HepG2 (cell line): Measurements from ENCODE around the gene ESRP2. TPM values are rescaled to one million over a fixed set of nuclear protein-coding genes. Genes with fewer than 3 reads are reported as not detected.
A peak's percentile ranks its signal among the peaks of the same experiment; 100 is the strongest.

Experiments used
- ADNP ChIP-seq: sonication (generic); formaldehyde crosslinking; IDR thresholded peaks from 2 replicates; pipeline ENCODE4 v1.4.0; 2020; ENCODE audit warnings: missing genetic modification reagents
- ATRX ChIP-seq: sonication (generic); formaldehyde crosslinking; IDR thresholded peaks from 2 replicates; pipeline ENCODE4 v1.4.0; 2020; ENCODE audit warnings: missing genetic modification reagents, borderline replicate concordance
- CC2D1A ChIP-seq: sonication (generic); formaldehyde crosslinking; IDR thresholded peaks from 2 replicates; pipeline ENCODE4 v1.8.1; 2023; ENCODE audit warnings: mild to moderate bottlenecking, missing genetic modification reagents
- DMAP1 ChIP-seq: IDR thresholded peaks from 2 replicates; pipeline ENCODE4 v1.6.1; 2016
- EEA1 ChIP-seq: sonication (generic); formaldehyde crosslinking; IDR thresholded peaks from 2 replicates; pipeline ENCODE4 v1.5.1; 2020; ENCODE audit warnings: mild to moderate bottlenecking, missing genetic modification reagents, borderline replicate concordance
- KDM3A ChIP-seq: IDR thresholded peaks from 2 replicates; pipeline ENCODE4 v1.6.1; 2018; ENCODE audit warnings: low read depth, missing compliant biosample characterization
- MXD4 ChIP-seq: IDR thresholded peaks from 2 replicates; pipeline ENCODE4 v1.6.1; 2016; ENCODE audit warnings: mild to moderate bottlenecking, missing biosample characterization, missing genetic modification reagents
- NFKBIZ ChIP-seq: IDR thresholded peaks from 2 replicates; pipeline ENCODE4 v1.6.1; 2018; ENCODE audit warnings: missing genetic modification reagents, missing compliant biosample characterization
- PHF21A ChIP-seq: sonication (generic); formaldehyde crosslinking; IDR thresholded peaks from 2 replicates; pipeline ENCODE4 v1.5.0; 2020; ENCODE audit warnings: mild to moderate bottlenecking, missing genetic modification reagents
- POGZ ChIP-seq: sonication (generic); formaldehyde crosslinking; IDR thresholded peaks from 2 replicates; pipeline ENCODE4 v1.4.0; 2020; ENCODE audit warnings: mild to moderate bottlenecking, missing genetic modification reagents
- RAD51 ChIP-seq: fragments of 450-650 bp; IDR thresholded peaks from 2 replicates; pipeline ENCODE4 v1.6.1; 2016; ENCODE audit warnings: borderline replicate concordance
- RXRA ChIP-seq: sonication (generic); formaldehyde crosslinking; IDR thresholded peaks from 2 replicates; pipeline ENCODE4 v1.5.1; 2020; ENCODE audit warnings: missing genetic modification reagents
- SOX5 ChIP-seq: IDR thresholded peaks from 2 replicates; pipeline ENCODE4 v1.6.1; 2016; ENCODE audit warnings: borderline replicate concordance
- TBX2 ChIP-seq: sonication (generic); formaldehyde crosslinking; IDR thresholded peaks from 2 replicates; pipeline ENCODE4 v1.5.0; 2020; ENCODE audit warnings: missing genetic modification reagents, mild to moderate bottlenecking, borderline replicate concordance
- TOE1 ChIP-seq: sonication (generic); formaldehyde crosslinking; IDR thresholded peaks from 2 replicates; pipeline ENCODE4 v1.4.0; 2020; ENCODE audit warnings: mild to moderate bottlenecking, missing genetic modification reagents
- U2AF2 ChIP-seq: fragments of 200-400 bp; formaldehyde crosslinking; IDR thresholded peaks from 2 replicates; pipeline ENCODE4 v1.6.1; 2017; ENCODE audit warnings: low read depth, mild to moderate bottlenecking, low read length
- ZFAT ChIP-seq: sonication (generic); formaldehyde crosslinking; conservative IDR thresholded peaks from 2 replicates; pipeline ENCODE4 v1.8.1; 2023; ENCODE audit warnings: missing genetic modification reagents, inconsistent platforms
- ZNF296 ChIP-seq: sonication (generic); formaldehyde crosslinking; conservative IDR thresholded peaks from 2 replicates; pipeline ENCODE4 v1.5.0; 2020; ENCODE audit warnings: mild to moderate bottlenecking, missing genetic modification reagents
- polyA plus RNA-seq, 8 experiments: library from polyadenylated mRNA; depleted of rRNA in 3 of 8; stranded (reverse) in 7 of 8; unstranded in 1 of 8; fragments of >200 nt; fragmentation: Illumina TruSeq in 4 of 8; extraction: Trizol in 4 of 8; gene quantifications; 2 replicates each; pipeline versions ENCODE4 v1.2.1 to v1.2.3, GENCODE V29; 2011 to 2016; ENCODE audit warnings: low read depth in 4 of 8, missing spikeins in 1 of 8, mixed read lengths in 1 of 8; ENCODE audit not compliant: insufficient read depth in 1 of 8
- total RNA-seq, 5 experiments: library from RNA; depleted of rRNA; stranded (reverse); fragments of >200 nt; fragmentation: Illumina TruSeq; extraction: Trizol; gene quantifications; 2 replicates each; pipeline ENCODE4 v1.2.3, GENCODE V29; 2016; ENCODE audit warnings: low read depth in 1 of 5
- TF ChIP-seq, protein P1 (sequence below): sonication (generic); formaldehyde crosslinking; IDR thresholded peaks from 2 replicates; pipeline ENCODE4 v1.4.0; 2020; ENCODE audit warnings: missing genetic modification reagents
- TF ChIP-seq, protein P2 (sequence below): sonication (generic); formaldehyde crosslinking; IDR thresholded peaks from 2 replicates; pipeline ENCODE4 v1.8.0; 2023; ENCODE audit warnings: mild to moderate bottlenecking, missing genetic modification reagents
- TF ChIP-seq, protein P3 (sequence below): sonication (generic); formaldehyde crosslinking; IDR thresholded peaks from 2 replicates; pipeline ENCODE4 v1.8.0; 2022; ENCODE audit warnings: missing genetic modification reagents, low read depth, mild to moderate bottlenecking, borderline replicate concordance
- TF ChIP-seq, protein P4 (sequence below): sonication (generic); formaldehyde crosslinking; IDR thresholded peaks from 2 replicates; pipeline ENCODE4 v1.4.0; 2020; ENCODE audit warnings: missing genetic modification reagents, borderline replicate concordance

ESRP2 gene
- total and polyA plus RNA-seq, 2 of the 13 experiments (the other 11 are each of a cell fraction or from before 2014, with no cell fraction given): 21.1 to 32.4 TPM

DNA sequence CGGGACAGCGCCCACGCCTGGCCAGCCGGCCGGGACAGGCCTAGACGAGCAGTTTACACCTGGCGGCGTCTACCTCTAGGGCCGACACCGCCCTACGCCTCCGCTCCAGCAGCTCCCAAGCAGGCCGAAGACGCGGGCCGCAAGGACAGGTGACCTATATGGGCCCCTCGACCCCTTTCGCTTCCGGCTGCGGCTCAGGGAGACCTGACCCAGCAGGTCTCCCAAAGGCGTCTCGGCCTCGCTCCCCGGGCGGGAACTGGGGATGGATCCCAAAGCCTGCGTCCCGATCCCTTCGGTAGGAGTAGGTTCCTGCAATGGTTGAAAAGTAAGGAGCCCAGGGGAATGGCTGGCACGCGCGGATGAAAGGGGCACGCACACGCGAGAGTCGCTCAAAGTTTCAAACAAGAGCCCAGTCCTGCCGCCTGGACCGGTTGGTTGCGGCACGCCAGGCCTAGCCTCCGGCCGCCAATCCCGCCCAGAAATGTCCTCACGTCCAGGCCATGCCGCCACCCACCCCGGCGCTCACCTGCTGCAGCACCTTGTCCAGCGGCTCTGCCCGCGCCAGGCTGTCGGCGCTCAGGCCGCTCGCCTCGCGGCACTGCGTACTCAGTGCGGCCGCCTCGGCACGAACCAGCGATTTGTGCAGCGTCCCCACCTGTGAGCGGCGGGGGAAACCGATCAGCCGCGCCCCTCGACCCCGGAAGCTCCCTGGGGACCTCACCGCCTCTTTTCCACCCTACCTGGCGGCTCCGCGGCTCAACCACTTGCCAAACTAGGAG is 630 bp downstream of the ESRP2 start (continued):
- no peak; the same call in 1 of the 2 replicates for TF ChIP-seq DMAP1
- TF ChIP-seq, protein P1, sequence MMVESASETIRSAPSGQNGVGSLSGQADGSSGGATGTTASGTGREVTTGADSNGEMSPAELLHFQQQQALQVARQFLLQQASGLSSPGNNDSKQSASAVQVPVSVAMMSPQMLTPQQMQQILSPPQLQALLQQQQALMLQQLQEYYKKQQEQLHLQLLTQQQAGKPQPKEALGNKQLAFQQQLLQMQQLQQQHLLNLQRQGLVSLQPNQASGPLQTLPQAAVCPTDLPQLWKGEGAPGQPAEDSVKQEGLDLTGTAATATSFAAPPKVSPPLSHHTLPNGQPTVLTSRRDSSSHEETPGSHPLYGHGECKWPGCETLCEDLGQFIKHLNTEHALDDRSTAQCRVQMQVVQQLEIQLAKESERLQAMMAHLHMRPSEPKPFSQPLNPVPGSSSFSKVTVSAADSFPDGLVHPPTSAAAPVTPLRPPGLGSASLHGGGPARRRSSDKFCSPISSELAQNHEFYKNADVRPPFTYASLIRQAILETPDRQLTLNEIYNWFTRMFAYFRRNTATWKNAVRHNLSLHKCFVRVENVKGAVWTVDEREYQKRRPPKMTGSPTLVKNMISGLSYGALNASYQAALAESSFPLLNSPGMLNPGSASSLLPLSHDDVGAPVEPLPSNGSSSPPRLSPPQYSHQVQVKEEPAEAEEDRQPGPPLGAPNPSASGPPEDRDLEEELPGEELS (CRISPR knock-in tag): no peak; the same call in 1 of the 2 replicates
- no peak for TF ChIP-seq KDM3A (CRISPR knock-in tag)
- peak; percentile 3; the same call in 1 of the 2 replicates for TF ChIP-seq TOE1 (CRISPR knock-in tag)
- no peak; the same call in 1 of the 2 replicates for TF ChIP-seq RXRA (CRISPR knock-in tag)
- TF ChIP-seq TBX2: peak; percentile 81
- no peak for TF ChIP-seq NFKBIZ (CRISPR knock-in tag)
- no peak for TF ChIP-seq ADNP (CRISPR knock-in tag)
- no peak for TF ChIP-seq RAD51
- TF ChIP-seq ZFAT (CRISPR knock-in tag): no peak; the same call in none of the 2 replicates
- TF ChIP-seq MXD4 (CRISPR knock-in tag): no peak
- TF ChIP-seq, protein P2, sequence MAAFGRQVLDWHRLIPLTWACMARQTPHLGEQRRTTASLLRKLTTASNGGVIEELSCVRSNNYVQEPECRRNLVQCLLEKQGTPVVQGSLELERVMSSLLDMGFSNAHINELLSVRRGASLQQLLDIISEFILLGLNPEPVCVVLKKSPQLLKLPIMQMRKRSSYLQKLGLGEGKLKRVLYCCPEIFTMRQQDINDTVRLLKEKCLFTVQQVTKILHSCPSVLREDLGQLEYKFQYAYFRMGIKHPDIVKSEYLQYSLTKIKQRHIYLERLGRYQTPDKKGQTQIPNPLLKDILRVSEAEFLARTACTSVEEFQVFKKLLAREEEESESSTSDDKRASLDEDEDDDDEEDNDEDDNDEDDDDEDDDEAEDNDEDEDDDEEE (CRISPR knock-in tag): no peak
- peak; percentile 45 for TF ChIP-seq EEA1 (CRISPR knock-in tag)
- TF ChIP-seq, protein P3, sequence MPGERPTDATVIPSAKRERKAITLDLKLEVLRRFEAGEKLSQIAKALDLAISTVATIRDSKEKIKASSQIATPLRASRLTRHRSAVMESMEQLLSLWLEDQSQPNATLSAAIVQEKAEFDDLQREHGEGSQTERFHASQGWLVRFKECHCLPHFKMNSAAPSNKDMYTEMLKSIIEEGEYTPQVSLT (CRISPR knock-in tag): no peak
- TF ChIP-seq POGZ (CRISPR knock-in tag): no peak
- no peak for TF ChIP-seq PHF21A (CRISPR knock-in tag)
- no peak for TF ChIP-seq SOX5 (CRISPR knock-in tag)
- TF ChIP-seq ZNF296 (CRISPR knock-in tag): no peak; the same call in 1 of the 2 replicates
- TF ChIP-seq U2AF2: no peak
- TF ChIP-seq ATRX (CRISPR knock-in tag): no peak
- no peak for TF ChIP-seq CC2D1A (CRISPR knock-in tag)
- TF ChIP-seq, protein P4, sequence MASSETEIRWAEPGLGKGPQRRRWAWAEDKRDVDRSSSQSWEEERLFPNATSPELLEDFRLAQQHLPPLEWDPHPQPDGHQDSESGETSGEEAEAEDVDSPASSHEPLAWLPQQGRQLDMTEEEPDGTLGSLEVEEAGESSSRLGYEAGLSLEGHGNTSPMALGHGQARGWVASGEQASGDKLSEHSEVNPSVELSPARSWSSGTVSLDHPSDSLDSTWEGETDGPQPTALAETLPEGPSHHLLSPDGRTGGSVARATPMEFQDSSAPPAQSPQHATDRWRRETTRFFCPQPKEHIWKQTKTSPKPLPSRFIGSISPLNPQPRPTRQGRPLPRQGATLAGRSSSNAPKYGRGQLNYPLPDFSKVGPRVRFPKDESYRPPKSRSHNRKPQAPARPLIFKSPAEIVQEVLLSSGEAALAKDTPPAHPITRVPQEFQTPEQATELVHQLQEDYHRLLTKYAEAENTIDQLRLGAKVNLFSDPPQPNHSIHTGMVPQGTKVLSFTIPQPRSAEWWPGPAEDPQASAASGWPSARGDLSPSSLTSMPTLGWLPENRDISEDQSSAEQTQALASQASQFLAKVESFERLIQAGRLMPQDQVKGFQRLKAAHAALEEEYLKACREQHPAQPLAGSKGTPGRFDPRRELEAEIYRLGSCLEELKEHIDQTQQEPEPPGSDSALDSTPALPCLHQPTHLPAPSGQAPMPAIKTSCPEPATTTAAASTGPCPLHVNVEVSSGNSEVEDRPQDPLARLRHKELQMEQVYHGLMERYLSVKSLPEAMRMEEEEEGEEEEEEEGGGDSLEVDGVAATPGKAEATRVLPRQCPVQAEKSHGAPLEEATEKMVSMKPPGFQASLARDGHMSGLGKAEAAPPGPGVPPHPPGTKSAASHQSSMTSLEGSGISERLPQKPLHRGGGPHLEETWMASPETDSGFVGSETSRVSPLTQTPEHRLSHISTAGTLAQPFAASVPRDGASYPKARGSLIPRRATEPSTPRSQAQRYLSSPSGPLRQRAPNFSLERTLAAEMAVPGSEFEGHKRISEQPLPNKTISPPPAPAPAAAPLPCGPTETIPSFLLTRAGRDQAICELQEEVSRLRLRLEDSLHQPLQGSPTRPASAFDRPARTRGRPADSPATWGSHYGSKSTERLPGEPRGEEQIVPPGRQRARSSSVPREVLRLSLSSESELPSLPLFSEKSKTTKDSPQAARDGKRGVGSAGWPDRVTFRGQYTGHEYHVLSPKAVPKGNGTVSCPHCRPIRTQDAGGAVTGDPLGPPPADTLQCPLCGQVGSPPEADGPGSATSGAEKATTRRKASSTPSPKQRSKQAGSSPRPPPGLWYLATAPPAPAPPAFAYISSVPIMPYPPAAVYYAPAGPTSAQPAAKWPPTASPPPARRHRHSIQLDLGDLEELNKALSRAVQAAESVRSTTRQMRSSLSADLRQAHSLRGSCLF (CRISPR knock-in tag): no peak; the same call in 1 of the 2 replicates
